Measurements from ENCODE around the gene SLC9B2. TPM values are rescaled to one million over a fixed set of nuclear protein-coding genes. Genes with fewer than 3 reads are reported as not detected.
A peak's percentile ranks its signal among the peaks of the same experiment; 100 is the strongest.

The SLC9B2 gene, protein sequence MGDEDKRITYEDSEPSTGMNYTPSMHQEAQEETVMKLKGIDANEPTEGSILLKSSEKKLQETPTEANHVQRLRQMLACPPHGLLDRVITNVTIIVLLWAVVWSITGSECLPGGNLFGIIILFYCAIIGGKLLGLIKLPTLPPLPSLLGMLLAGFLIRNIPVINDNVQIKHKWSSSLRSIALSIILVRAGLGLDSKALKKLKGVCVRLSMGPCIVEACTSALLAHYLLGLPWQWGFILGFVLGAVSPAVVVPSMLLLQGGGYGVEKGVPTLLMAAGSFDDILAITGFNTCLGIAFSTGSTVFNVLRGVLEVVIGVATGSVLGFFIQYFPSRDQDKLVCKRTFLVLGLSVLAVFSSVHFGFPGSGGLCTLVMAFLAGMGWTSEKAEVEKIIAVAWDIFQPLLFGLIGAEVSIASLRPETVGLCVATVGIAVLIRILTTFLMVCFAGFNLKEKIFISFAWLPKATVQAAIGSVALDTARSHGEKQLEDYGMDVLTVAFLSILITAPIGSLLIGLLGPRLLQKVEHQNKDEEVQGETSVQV
- 1 to 10 TPM; 1.2 to 3.1 TPM for total RNA-seq
- long read RNA-seq, partial matches to known transcripts, result 0 of 1 reads
- long read RNA-seq, other reads (novel, unspliced or antisense), result 0 of 1 reads

DNA sequence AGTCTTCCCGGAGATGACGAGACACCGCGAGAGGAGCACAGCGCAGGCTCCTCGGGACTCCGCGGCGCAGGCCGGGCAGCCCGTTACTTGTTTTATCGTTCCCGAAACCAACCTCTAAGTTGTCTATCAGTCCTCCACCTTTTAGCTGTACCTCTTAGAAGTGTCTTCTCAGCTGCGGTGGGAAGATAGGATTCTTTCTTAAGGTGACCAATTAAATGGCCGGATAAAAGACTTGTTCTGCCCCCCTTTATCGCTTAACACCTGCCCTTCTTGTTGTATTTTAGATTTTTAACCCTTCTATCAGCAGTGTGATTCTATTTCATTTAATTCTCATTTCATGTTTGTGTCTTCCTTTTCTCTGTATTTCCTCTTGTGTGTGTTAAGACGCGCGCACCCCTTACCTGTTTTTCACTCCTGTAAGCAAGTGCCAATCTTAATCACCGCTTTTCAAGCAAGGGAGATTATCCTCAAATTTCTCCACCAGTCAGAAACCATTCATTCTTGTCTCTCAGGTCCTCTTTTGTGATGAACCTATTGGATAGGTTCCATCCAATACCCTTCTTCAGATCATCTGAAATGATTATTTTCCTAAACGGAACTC lies at the start of gene SLC9B2:
Gene SLC9B2 (minus strand): TSS at position 15 of the 601 bp plus-strand sequence. CDS start 9,211 bp downstream, outside the sequence.
- ATAC-seq (peak; percentile 85), DNase-seq (no peak)
- intact Hi-C loops (cut with DNase I, micrococcal nuclease), result no loop called here

DNA sequence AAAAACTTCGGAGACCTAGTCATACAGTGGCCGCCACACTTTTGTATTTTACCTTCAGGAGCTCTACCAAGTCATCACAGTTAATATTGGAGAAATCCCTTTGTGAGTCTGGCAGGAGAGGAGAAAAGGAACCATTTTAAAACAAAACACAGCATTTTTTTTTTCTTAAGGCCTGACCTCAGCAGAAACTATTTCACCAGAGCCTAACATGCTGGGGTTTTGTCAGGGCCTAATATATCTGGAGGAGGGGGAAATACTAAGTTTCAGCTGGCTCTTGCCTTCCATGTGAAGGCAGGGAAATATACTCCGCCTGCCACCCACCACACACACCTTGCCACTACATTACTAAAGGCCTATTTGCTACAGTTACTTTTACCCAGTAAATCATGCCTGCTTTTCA lies 49.6 kb upstream of the SLC9B2 start:
- ATAC-seq (no peak), DNase-seq (no peak)
- intact Hi-C loops (cut with DNase I, micrococcal nuclease), result no loop called here

DNA sequence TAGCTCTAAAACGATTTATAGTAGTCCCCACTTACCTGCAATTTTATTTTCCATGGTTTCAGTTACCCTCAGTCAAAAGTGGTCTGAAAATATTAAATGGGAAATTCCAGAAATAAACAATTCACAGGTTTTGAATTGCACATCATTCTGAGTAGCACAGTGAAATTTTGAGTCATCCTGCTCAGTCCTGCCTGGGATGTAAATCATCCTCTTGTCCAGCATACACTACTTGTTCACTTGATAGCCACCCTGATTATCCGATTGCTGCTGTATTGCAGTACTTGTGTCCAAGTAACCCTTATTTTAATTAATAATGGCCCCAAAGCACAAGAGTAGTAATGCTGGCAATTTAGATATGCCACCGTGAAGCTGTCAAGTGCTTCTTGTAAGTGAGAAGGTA lies 46.6 kb upstream of the SLC9B2 start:
- intact Hi-C loops (cut with DNase I, micrococcal nuclease), result no loop called here
- no peak for ATAC-seq
- DNase-seq, result no peak

DNA sequence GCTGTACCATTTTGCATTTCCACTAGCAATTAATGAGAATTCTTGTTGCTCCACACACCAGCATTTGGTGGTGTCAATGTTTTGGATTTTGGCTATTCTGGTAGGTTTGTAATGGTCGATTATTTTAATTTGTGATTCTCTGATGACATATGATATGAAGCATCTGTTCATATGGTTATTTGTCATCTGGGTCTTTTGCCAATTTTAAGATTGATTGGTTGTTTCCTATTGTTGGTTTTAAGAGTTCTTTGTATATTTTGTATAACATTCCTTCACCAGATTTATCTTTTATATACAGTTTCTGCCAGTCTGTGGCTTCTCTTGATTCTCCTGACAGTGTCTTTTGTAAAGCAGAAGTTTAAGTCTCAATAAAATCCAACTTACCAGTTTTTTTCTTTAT lies 41.6 kb upstream of the SLC9B2 start:
- intact Hi-C loops (cut with DNase I, micrococcal nuclease), result no loop called here
- ATAC-seq (no peak), DNase-seq (no peak)

DNA sequence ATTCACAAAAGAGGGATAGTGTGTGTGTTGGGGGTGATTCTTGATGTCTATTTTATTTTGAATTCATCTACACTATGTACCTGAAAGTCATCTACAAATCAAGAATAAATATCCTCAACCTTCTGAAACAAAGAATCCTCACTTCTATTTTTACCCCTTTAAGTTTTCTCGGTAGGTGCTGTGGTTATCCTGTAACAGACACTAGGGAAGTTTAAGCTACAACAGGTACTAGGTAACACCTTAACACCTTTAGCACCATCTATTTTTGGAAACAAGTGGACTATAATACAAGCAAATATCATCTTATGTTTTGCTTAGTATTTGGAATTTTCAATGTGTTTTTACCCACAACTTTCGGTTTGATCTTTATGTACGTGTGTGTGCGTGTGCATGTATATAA lies 35.0 kb upstream of the SLC9B2 start:
- intact Hi-C loops (cut with DNase I, micrococcal nuclease), result no loop called here
- ATAC-seq, result no peak

DNA sequence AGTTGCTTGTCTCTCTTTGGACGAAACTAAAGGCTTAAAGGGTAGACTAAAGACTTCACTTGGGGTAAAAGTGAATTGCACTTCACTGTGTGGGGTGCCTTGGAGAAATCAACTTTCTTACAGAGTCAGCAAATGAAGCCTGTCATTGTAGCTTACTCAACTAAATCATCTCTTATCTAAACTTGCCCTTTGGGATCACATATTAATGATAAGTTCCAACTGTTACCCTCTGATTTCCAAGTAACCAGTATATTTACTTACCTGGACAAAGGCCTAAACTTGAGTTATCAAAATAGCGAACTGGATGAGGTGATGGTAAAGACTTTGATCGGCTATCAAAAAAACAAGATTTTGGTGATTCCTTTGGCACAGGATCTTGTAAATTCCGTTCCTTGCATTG lies 32.0 kb upstream of the SLC9B2 start:
- no peak for DNase-seq
- no peak for ATAC-seq
- intact Hi-C loops (cut with DNase I, micrococcal nuclease), result loop anchor here in 1 of 2 donors (10.0 kb wide), 2 partner anchors 484 to 664 kb away; no protein-coding TSS in a partner anchor

More for the DNA sequence above, 35.0 kb upstream of the SLC9B2 start:
- no peak for DNase-seq

DNA sequence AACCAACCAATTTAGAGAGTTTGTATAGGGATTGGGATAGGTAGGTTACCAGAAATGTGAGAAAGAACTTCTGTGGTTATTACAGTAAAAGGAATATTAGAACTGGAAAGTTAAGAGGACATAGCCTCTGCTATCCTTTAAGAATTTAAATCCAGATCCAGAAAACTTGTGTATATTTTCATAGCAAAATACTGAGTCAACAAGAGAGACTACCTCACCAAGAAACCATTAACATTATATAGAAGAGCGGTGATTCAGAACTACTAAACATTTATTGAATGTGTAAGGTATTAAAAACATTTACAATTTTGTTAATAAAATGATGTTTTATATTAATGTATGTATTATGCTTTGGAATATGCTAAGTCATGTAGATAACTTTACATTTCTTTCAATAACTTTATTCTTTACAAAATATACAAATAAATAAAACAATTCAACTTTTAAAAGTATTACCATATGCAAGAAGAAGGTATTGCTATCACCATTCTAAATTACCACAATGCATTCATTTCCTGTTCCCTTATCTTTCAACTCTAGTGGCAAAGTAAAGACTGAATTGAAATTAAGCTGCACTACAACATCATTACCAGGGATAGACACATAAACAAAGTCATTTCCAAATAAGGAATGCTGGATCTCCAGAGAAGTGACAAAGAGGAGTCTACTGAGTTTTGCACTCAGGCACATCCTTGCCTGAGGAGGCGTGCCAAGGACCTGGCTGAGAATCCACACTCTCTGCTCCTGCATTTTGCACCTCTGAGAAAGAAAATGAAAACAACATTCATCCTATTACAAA lies 29.2 kb upstream of the SLC9B2 start:
- no peak for DNase-seq
- ATAC-seq, result no peak
- intact Hi-C loops (cut with DNase I, micrococcal nuclease), result loop anchor here in 1 of 2 donors (10.0 kb wide), 2 partner anchors 481 to 661 kb away; no protein-coding TSS in a partner anchor

DNA sequence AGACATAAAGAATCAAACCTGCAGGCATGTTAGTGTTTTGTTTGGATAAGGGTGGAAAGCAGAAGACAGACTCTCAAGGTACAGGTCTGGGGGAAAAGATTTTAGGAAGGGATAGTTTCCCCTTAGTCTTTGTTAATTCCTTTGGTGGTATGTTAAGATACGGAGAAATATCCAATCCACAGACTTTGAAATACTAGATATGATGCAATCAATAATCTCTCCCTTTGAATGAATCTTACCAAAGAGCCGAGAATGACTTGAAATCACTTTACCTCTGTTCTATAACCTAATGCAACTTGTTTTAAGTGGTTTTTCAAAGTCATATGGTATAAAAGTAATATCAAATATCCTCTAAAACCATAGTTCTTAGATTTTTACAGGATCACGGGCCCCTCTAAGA lies 28.3 kb upstream of the SLC9B2 start:
- no peak for DNase-seq
- intact Hi-C loops (cut with DNase I, micrococcal nuclease), result loop anchor here in 1 of 2 donors (10.0 kb wide), 2 partner anchors 480 to 660 kb away; no protein-coding TSS in a partner anchor
- ATAC-seq, result no peak

DNA sequence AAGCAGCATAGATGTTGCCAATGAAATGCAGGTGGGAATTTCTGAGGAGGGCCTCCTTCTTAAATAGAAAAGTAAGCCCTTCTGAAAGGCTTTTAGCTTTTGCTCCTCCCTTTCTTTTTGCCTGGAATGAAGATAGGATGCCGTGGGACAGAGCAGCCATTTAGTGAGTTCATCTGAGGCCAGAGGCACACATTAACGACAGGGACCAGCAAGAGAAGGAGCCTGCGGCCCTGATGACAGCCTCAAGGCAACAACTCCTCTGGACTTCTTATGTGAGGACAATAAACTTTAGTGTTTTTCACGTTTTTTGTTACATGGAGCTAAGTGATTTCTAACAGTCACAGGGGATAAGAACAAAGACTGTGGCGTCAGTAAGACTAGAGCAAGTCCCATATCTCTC lies 24.1 kb upstream of the SLC9B2 start:
- intact Hi-C loops (cut with DNase I, micrococcal nuclease), result loop anchor here in 1 of 2 donors (10.0 kb wide), 2 partner anchors 476 to 656 kb away; no protein-coding TSS in a partner anchor
- no peak for ATAC-seq

DNA sequence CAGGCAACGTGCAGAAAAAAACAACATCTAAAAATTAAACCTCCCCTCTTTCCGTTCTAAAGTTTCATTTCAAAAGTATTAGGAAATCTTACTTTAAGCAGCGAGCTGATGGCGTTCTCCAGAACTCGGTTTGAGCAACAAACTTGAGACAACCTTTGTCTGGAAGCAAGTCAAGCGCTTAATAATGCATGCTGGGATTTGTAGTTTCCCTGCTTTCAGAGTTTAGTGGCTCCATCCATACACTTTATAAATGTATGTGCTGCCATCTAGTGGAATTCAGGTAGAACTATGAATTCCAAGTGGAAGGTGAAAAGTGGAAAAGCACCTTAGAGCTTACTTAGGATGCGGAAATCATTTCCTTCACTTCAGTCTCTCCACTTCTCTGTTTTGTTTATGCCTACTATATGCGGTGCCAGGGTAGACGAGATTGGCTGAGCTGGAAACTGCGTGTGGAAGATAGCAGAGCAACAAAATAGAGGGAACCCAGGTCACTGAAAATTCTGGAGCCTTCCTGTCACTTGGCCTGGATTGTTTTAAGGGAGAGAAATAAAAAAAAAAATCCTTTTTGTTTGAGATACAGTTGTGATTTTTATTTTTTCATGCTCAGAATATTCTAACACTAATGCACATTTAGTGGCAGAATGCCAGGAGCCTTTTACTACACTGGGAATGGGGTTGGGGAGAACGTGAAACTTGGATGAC lies 23.3 kb upstream of the SLC9B2 start, which contains the start of gene BDH2:
Gene BDH2 (minus strand): TSS at position 144 of the 702 bp plus-strand sequence. CDS start 3,580 bp downstream, outside the sequence.
- ATAC-seq (peak; percentile 96), DNase-seq (peak; percentile 24 to 39)
- intact Hi-C loops (cut with DNase I, micrococcal nuclease), result loop anchor here in 1 of 2 donors (10.0 kb wide), 3 partner anchors 55 to 655 kb away; no protein-coding TSS in a partner anchor

More for the DNA sequence above, 24.1 kb upstream of the SLC9B2 start:
- DNase-seq, result no peak

DNA sequence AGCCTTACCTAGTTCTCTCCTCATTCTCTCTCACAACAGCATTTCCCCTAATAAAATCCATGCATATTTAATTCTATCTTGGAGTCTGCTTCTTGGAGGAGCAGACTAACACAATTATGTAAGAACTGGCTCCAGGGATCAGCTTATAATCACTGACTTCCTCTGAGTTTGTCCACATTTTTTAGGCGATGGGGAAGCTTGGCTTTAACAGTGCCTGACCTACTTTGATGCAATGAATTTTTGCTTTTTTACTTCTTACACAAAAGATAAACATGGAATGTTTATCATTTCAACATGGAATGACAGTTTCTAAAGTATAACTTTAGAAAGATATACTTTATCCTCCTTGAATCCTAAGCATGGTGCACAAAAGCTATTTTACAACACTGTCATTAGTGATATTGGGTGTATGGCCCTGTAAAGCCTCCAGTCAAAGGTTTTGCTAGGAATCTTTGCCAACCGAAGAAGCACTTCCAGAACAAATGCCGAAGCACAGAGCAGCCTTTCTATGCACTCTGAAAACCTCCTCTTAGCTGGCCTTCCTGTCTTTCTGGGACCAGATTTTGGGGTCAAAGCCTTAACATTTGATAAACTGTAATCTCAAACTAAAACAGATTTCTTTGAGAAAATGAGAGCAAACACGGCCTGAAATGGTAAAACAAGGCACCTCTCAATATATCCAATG lies 22.3 kb upstream of the SLC9B2 start:
- ATAC-seq (peak; percentile 6), DNase-seq (no peak)
- intact Hi-C loops (cut with DNase I, micrococcal nuclease), result loop anchor here in 1 of 2 donors (10.0 kb wide), 1 partner anchor 54 kb away; no protein-coding TSS in a partner anchor

DNA sequence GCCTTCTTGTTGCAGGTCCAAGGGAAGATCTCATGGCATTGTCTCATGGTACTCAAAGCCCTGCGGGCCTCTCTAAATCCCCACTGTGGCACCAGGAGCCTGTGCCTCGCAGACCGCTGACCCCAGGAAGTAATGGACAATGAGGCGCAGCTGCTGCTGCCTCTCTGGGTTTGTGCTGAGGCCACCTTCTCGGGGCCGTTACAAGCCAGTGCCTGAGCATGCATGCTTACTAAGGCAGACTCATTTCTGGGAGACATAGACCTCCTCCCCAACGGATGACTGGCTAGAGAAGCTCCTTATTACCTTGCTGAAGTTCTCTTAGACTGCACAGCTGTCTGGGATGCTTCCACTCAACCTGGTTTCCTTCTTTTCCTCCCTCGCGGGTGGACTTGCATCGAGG lies 21.8 kb upstream of the SLC9B2 start:
- DNase-seq (no peak), ATAC-seq (no peak)
- intact Hi-C loops (cut with DNase I, micrococcal nuclease), result loop anchor here in 1 of 2 donors (10.0 kb wide), 1 partner anchor 54 kb away; no protein-coding TSS in a partner anchor

DNA sequence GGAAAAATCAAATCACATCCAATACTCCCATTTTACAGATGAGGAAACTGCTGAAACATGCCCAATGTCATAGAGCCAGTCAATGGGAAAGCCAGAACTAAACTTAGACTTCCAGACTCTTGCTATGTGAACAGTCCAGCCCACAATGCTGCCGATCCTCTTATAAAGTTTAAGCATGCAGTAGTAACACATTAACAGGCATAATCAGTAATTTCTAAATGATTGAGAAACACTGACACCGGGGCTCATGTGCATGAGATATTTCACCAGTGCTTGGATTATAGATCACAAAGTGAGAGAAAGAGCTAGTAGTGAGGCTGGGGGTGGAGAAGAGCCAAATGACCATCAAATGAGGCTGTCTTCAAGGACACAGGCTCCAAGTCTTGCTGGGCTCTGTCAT lies 20.6 kb upstream of the SLC9B2 start:
- no peak for ATAC-seq
- no peak for DNase-seq
- intact Hi-C loops (cut with DNase I, micrococcal nuclease), result loop anchor here in 1 of 2 donors (10.0 kb wide), 1 partner anchor 52 kb away; no protein-coding TSS in a partner anchor

DNA sequence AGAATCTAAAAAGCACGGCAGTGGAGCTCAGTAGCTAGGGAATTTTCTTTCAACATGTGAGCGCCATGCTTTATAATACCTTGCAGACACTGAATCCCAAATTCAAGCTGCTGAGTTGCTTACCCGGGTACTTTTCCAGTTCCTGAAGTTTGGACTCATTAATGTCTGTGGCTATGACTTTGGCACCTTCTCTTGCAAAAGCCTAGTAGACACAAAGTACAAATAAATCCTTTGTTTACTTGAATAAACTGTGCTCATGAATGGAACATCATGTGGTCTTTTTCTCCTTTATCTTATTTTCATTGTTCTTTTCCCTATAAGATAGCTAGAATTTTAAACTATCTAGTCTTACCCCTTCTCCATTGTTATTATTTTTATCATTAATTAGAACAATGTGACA lies 18.5 kb upstream of the SLC9B2 start:
- intact Hi-C loops (cut with DNase I, micrococcal nuclease), result loop anchor here in 1 of 2 donors (10.0 kb wide), 1 partner anchor 50 kb away; no protein-coding TSS in a partner anchor
- ATAC-seq (no peak), DNase-seq (no peak)

DNA sequence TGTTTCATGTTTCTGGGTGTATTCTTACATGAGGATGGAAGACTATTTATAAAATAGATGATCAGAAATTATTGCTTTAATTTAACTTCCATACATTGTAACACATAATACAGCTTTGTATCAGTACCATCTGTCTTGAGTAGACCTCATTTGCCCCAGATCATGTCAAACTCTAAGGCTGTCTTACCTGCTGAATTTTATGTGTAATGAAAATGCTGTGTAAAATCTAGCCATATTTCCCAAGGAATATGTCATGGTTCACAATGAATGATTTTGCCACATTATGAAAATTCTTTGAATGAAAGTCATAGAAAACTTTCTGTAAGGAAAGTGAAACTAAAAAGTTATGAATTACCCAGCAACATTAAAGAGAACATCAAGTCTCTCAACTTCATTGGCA lies 15.7 kb upstream of the SLC9B2 start:
- intact Hi-C loops (cut with DNase I, micrococcal nuclease), result loop anchor here in 1 of 2 donors (10.0 kb wide), 1 partner anchor 47 kb away; no protein-coding TSS in a partner anchor
- no peak for DNase-seq
- ATAC-seq, result no peak

DNA sequence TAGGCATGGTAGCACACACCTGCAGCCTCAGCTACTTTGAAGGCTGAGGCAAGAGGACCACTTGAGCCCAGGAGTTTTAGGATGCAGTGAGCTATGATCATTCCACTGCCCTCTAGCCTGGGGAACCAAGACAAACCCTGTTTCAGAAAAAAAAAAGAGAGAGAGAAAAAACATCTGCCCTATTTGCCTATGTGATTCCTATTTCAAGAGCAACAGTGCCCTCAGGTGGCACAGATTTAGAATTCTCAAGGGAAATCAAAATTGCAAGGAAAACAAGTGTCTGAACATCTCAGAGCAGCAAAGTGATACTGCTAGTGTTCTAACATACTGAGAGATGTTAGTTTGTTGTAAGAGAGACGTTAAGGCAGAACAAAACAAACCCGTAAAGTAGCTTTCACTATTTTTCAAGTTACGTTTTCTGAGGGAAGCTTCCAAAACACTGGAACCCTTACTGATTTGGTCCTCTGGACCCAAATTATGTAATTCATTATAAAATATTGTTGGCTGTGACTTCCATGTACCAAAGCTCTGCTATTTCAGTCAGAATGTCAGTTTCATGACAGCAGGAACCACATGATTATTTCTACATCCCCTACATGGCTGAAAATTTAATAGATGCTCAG lies 15.2 kb upstream of the SLC9B2 start:
- DNase-seq (peak in 1 of 2 donors; percentile 16), ATAC-seq (peak; percentile 67)
- intact Hi-C loops (cut with DNase I, micrococcal nuclease), result loop anchor here in 1 of 2 donors (10.0 kb wide), 1 partner anchor 47 kb away; no protein-coding TSS in a partner anchor

DNA sequence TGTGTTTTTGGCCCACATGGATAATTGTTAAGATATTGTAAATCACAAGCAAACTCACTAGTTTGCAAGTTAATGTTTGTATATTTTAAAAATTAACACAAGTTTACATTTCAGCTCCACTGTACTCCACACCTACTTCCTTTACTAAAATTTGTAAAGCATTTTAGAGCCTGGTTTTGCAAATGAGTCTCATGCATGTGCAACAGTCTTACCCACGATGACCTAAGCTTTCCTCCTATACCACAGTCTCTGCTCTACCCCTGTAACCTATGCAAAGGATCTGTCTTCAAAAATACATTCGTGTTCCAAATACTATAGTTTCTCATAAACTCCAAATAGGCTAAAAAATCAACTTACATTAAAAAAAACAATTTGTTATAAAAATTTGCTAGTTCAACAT lies 12.9 kb upstream of the SLC9B2 start:
- intact Hi-C loops (cut with DNase I, micrococcal nuclease), result no loop called here
- DNase-seq (no peak), ATAC-seq (no peak)

Data from left colon (tissue), 2 donors.